ENCODE data around the gene CLCNKA. TPM values are rescaled to one million over a fixed set of nuclear protein-coding genes. Genes with fewer than 3 reads are reported as not detected.
"Not testable (repeated sequence)": the region's sequence is repeated elsewhere in the genome, so short reads cannot be mapped to it uniquely, and the experiment has no call there.

CLCNKA gene
- total RNA-seq, 6 experiments from 2014 or later: 0.43 to 0.47 TPM; not detected in 4

DNA sequence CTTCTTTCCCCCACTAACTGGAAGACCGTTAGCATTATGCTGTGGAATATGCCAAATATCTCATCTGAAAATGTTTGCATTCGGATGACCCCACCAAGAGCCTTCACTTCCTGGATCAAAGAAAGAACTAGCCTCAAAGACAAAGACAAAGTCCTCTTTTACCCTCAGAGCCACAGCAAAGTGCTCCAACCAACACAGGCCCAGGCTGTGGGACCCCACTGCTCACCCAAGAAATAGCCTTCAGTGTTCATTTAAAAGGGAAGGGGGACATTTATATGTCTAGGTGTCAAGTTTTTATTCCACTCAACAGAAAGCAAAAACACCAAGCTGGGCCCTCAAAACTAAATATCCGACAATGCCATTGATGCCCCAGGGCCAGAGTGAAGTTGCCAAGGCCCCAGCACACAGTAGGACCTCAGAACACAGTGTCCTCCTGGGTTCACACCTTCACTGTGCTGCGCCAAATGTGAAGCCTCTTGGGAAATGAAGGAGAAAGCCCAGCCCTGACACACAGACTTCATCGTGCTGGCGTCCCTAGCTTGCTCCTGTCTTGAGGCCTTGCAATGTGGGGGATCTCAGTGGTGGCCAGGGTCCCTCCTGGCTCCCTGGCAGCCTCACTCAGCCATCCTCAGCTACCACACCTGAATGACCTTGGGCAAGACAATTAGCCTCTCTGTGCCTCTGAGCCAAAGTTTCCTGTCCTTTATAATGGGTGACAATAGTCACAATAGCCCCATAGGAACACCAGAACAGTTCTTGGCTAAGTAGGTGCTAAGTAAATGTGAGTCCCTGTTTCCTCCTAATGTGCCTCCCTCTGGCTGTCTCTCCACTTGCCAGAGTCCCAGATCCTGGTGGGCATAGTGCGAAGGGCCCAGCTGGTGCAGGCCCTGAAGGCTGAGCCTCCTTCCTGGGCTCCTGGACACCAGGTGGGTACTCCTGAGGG lies 33.0 kb downstream of the CLCNKA start:
- intact Hi-C loops (cut with DNase I): loop anchor here (5.0 to 10.0 kb wide), 2 partner anchors 48 to 50 kb away; partner anchors contain the start of gene SRARP (in 1 of the 2)
- DNase-seq: no peak
- ATAC-seq: no peak
- Histone ChIP-seq H3K36me3 (no peaks in the 10 kb centered on the region), H3K27ac (no peak overlapping the region), H3K4me1 (peaks cover 0 to 3% (median 0%) of the 10 kb centered on the region in 4 donors), H3K27me3 (no peaks in the 10 kb centered on the region), H3K4me3 (no peak overlapping the region), H3K9me3 (no peaks in the 10 kb centered on the region)
- WGBS (ENCODE audit: insufficient coverage, low coverage, low lambda C conversion rate, missing lambda C conversion rate): 87% methylated on average over 3 of the region's 7 CpGs
- TF ChIP-seq POLR2A (IDR thresholded peaks at IDR 0.05): no peak
- TF ChIP-seq, protein P1, sequence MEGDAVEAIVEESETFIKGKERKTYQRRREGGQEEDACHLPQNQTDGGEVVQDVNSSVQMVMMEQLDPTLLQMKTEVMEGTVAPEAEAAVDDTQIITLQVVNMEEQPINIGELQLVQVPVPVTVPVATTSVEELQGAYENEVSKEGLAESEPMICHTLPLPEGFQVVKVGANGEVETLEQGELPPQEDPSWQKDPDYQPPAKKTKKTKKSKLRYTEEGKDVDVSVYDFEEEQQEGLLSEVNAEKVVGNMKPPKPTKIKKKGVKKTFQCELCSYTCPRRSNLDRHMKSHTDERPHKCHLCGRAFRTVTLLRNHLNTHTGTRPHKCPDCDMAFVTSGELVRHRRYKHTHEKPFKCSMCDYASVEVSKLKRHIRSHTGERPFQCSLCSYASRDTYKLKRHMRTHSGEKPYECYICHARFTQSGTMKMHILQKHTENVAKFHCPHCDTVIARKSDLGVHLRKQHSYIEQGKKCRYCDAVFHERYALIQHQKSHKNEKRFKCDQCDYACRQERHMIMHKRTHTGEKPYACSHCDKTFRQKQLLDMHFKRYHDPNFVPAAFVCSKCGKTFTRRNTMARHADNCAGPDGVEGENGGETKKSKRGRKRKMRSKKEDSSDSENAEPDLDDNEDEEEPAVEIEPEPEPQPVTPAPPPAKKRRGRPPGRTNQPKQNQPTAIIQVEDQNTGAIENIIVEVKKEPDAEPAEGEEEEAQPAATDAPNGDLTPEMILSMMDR (IDR thresholded peaks at IDR 0.05): no peak

DNA sequence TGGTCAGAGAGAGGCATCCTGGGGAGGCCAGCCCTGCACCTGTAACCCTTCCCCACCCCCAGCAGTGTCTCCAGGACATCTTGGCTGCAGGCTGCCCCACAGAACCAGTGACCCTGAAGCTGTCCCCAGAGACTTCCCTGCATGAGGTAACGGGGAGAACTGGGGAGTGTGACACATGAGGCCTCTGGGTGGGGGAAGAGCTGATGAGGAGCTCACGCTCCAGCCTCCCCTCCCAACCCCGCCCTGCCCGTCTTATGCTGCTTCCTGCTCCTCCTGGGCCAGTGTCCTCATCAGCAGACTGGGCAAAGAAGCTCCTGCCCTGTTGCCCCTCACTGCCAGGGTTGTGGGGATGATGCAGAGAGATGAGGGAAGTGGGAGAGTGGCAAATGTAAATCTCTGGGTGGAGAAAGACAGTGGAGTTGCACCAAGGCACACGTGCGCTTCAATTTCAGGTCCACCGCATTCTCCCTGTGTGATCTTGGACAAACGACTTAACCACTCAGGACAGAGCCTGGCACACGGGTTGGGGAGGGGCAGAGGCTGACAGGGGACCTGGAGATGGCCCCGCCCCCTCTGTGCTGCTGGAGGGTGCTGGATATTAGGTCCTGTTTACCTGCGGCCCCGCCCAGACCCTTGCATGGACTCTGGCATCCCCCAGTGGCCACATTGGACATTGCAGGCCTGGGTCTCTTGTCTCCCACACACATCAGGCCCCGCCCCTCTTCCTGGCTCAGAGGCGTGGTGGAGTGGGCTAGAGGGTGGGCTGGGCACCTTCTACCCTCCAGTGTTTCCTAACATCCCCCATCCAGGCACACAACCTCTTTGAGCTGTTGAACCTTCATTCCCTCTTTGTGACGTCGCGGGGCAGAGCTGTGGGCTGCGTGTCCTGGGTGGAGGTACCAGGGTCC lies 34.0 kb downstream of the CLCNKA start:
- 51% methylated on average over 5 of the region's 18 CpGs for WGBS (ENCODE audit: insufficient coverage, low coverage, low lambda C conversion rate, missing lambda C conversion rate)

DNA sequence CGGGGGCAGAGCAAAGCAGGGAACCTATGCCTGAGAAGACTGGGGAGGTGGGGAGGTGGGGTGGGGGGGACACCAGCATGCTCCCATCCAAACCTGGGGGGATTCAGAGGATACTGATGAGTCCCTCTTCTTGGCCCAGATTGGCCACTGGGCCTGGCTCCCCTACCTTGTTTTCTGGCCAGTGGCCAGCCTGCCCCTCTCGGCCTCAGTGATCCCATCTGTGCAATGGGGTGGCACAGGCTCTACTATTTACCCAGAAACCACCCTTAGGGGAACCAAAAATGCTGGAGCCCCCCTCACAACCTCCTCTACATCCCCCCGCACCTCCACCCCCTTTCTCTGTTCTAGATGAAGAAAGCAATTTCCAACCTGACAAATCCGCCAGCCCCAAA lies 34.7 kb downstream of the CLCNKA start:
- H3K9me3 ChIP-seq, H3K36me3 ChIP-seq, ATAC-seq, H3K4me3 ChIP-seq, DNase-seq, H3K27ac ChIP-seq, H3K27me3 ChIP-seq, H3K4me1 ChIP-seq: not testable (repeated sequence)
- WGBS (ENCODE audit: insufficient coverage, low coverage, low lambda C conversion rate, missing lambda C conversion rate): 20% methylated on average over 1 of the region's 4 CpGs
- intact Hi-C loops (cut with DNase I): loop anchor here (5.0 to 10.0 kb wide), 2 partner anchors 49 to 52 kb away; partner anchors contain the start of gene SRARP (in 1 of the 2)

More for the DNA sequence above, 34.0 kb downstream of the CLCNKA start:
- Histone ChIP-seq H3K4me1 (peaks cover 0 to 3% (median 0%) of the 10 kb centered on the region in 4 donors), H3K27ac (no peak overlapping the region), H3K9me3 (no peaks in the 10 kb centered on the region), H3K27me3 (no peaks in the 10 kb centered on the region), H3K4me3 (no peak overlapping the region), H3K36me3 (no peaks in the 10 kb centered on the region)
- intact Hi-C loops (cut with DNase I): loop anchor here (5.0 to 10.0 kb wide), 2 partner anchors 49 to 51 kb away; partner anchors contain the start of gene SRARP (in 1 of the 2)
- DNase-seq (peak; percentile 85 to 86 (median 85)), ATAC-seq (peak; percentile 86 to 92 (median 90))
- TF ChIP-seq, protein P1 (IDR thresholded peaks at IDR 0.05): peak; percentile 74 to 95 (median 92)
- TF ChIP-seq POLR2A (IDR thresholded peaks at IDR 0.05): no peak

DNA sequence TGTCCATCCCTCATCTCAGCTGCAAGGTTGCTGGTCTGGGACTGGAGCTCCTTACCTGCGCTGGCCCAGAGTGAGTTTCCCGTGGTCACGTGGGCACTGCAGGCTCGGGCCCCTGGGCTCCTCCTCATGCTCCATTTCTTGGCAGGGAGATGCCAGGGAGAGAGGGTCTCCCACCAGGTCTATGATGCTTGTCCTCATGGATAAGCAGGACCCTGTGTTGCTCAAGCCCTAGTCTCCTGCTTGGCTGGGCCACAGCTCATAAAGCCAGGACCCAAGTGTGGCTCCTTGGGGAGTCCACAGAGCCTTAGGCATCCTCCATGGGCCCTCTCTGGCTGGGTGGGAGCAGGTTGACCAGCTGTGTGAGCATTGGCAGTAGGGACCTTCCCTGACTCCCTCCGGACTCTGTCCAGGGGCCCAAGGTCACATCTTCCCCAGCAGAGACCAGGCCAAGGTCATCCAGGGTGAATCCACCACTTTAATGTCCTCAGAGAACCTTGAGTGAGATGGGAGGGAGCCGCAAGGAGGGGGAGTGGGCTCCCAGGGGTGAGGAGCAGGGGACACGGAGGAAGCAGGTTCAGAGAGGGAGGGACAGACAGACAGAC lies 35.6 kb downstream of the CLCNKA start:
- not testable (repeated sequence) for H3K27ac ChIP-seq, H3K9me3 ChIP-seq, DNase-seq, H3K4me3 ChIP-seq, H3K27me3 ChIP-seq, H3K4me1 ChIP-seq, H3K36me3 ChIP-seq
- intact Hi-C loops (cut with DNase I): loop anchor here (5.0 to 10.0 kb wide), 2 partner anchors 50 to 53 kb away; partner anchors contain the start of gene SRARP (in 1 of the 2)
- peak; percentile 7 to 65 (median 27) for ATAC-seq
- WGBS (ENCODE audit: insufficient coverage, low coverage, low lambda C conversion rate, missing lambda C conversion rate): 51% methylated on average over 7 of the region's 7 CpGs

DNA sequence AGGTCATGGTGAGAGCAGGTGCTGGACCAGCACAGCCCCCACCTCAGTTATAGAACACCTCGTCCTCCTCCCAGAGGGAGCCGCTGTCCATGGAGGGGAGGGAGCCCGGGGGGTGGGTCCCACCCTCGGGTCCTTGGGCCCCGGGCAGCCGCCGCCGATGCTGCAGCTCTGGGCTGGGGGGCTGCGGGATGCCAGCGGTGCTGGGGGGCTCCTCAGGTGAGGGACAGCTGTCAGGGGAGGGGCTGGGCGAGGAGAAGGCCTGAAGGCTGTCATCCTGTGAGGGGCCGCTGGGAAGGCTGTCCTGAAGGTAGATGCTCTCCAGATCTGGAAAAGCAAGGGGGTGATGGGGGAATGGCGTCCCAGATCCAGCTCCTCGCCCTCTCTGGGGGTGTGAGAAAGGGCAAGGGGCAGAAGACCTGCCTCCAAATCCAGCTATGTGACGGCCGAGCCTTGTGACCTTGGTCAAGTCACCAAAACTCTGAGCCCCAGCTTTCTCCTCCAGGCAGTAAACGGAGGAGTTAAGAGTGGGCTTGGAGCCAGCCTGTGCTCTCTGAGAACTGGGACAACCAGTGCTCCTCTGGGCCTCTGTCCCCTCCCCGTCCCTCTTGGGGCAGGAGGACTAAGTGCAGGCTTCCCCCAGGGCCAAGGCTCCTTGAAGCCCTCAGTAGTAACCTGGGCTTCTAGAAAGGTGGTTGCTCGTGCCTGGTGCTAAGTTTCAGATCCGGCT lies 36.7 kb downstream of the CLCNKA start:
- not testable (repeated sequence) for ATAC-seq, H3K36me3 ChIP-seq, H3K27ac ChIP-seq, H3K27me3 ChIP-seq, DNase-seq, H3K4me1 ChIP-seq, H3K4me3 ChIP-seq, H3K9me3 ChIP-seq
- 57% methylated on average over 4 of the region's 20 CpGs for WGBS (ENCODE audit: insufficient coverage, low coverage, low lambda C conversion rate, missing lambda C conversion rate)
- intact Hi-C loops (cut with DNase I): loop anchor here (5.0 to 10.0 kb wide), 2 partner anchors 51 to 54 kb away; partner anchors contain the start of gene SRARP (in 1 of the 2)

Data from right lobe of liver (tissue), 6 donors.